Measurements from ENCODE around the gene TMEM240.

TMEM240 gene

GRCh38 chr1:1554926-1555915, 14.8 kb upstream of the TMEM240 start:
- Histone ChIP-seq H3K36me3 (ENCODE audit: insufficient read depth, low read length) (peaks cover 3% of the 10 kb centered on the region), H3K4me3 (ENCODE audit: low read depth in 1 of 2, low read length in 2 of 2) (no peak overlapping the region), H3K9me3 (ENCODE audit: low read length) (no peaks in the 10 kb centered on the region), H3K27me3 (ENCODE audit: control insufficient read depth in 1 of 2, insufficient read depth in 2 of 2, low read length in 2 of 2) (no peaks in the 10 kb centered on the region), H3K27ac (ENCODE audit: low read depth, low read length) (no peak overlapping the region), H3K9ac (ENCODE audit: low read length) (no peak overlapping the region), H3K4me1 (ENCODE audit: insufficient read depth, low read length) (no peaks in the 10 kb centered on the region)

DNA sequence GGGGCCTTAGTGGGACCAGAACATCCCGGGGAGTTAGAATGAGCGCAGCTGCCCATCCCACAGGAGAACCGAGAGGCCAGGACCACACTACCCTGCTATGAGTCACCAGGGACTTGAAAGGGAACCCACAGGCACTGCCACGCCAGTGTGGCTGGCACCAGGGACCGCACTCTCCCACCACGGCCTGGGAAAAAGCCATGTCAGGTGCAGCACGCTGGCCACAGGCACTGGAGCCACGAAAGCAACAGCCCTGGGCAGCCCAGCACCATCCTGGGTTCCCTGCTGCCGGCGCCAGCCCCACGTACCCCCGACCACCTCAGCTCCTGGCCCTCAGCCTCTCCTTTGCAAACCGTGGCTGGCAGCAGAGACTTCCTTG, 14.1 kb upstream of the TMEM240 start:
- Histone ChIP-seq H3K9ac (ENCODE audit: low read length) (no peak overlapping the region), H3K36me3 (ENCODE audit: insufficient read depth, low read length) (no peaks in the 10 kb centered on the region), H3K27ac (ENCODE audit: low read depth, low read length) (no peak overlapping the region), H3K9me3 (ENCODE audit: low read length) (no peaks in the 10 kb centered on the region), H3K27me3 (ENCODE audit: control insufficient read depth in 1 of 2, insufficient read depth in 2 of 2, low read length in 2 of 2) (no peaks in the 10 kb centered on the region), H3K4me1 (ENCODE audit: insufficient read depth, low read length) (no peaks in the 10 kb centered on the region), H3K4me3 (ENCODE audit: low read depth in 1 of 2, low read length in 2 of 2) (no peak overlapping the region)

DNA sequence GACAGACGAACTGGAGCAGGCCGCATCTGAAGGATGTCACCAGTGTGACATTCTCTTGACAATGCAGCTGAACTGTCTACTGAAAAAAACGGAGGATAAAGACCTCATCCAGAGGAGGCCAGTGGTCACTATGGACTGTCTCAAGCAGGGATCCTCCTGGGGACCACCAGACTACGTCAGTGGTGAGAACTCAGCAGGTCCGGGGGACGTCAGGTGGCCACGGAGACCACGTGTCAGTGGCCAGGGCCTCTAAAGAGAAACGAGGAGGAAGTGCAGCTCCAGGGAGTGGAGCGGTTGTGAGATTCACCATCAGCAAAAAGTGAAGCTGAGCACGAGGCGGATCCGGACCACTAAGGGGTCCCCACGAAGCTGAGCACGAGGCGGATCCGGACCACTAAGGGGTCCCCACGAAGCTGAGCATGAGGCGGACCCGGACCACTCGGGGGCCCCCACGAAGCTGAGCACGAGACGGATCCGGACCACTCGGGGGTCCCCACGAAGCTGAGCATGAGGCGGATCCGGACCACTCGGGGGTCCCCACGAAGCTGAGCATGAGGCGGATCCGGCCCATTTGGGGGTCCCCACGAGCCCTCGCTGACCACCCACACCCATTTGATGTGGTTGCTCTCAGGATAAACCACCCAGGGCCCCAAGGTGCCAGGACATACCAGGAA, 13.5 kb upstream of the TMEM240 start:
- H3K27ac ChIP-seq (ENCODE audit: low read depth, low read length), result no peak overlapping the region
- H3K9me3 ChIP-seq (ENCODE audit: low read length), result no peaks in the 10 kb centered on the region
- H3K4me1 ChIP-seq (ENCODE audit: insufficient read depth, low read length), result no peaks in the 10 kb centered on the region
- H3K36me3 ChIP-seq (ENCODE audit: insufficient read depth, low read length), result no peaks in the 10 kb centered on the region
- H3K27me3 ChIP-seq (ENCODE audit: control insufficient read depth in 1 of 2, insufficient read depth in 2 of 2, low read length in 2 of 2), result no peaks in the 10 kb centered on the region
- no peak overlapping the region for H3K4me3 ChIP-seq (ENCODE audit: low read depth in 1 of 2, low read length in 2 of 2)
- H3K9ac ChIP-seq (ENCODE audit: low read length), result no peak overlapping the region

- Histone ChIP-seq H3K27me3 (ENCODE audit: control insufficient read depth in 1 of 2, insufficient read depth in 2 of 2, low read length in 2 of 2) (no peaks in the 10 kb centered on the region), H3K27ac (ENCODE audit: low read depth, low read length) (no peak overlapping the region), H3K9me3 (ENCODE audit: low read length) (no peaks in the 10 kb centered on the region), H3K36me3 (ENCODE audit: insufficient read depth, low read length) (no peaks in the 10 kb centered on the region), H3K9ac (ENCODE audit: low read length) (no peak overlapping the region), H3K4me1 (ENCODE audit: insufficient read depth, low read length) (no peaks in the 10 kb centered on the region), H3K4me3 (ENCODE audit: low read depth in 1 of 2, low read length in 2 of 2) (no peak overlapping the region)
Measured at GRCh38 chr1:1552263-1552639, 11.8 kb upstream of the TMEM240 start.

GRCh38 chr1:1551524-1552262, 11.3 kb upstream of the TMEM240 start:
- H3K36me3 ChIP-seq (ENCODE audit: insufficient read depth, low read length), result no peaks in the 10 kb centered on the region
- no peak overlapping the region for H3K9ac ChIP-seq (ENCODE audit: low read length)
- H3K4me3 ChIP-seq (ENCODE audit: low read depth in 1 of 2, low read length in 2 of 2), result no peak overlapping the region
- no peak overlapping the region for H3K27ac ChIP-seq (ENCODE audit: low read depth, low read length)
- no peaks in the 10 kb centered on the region for H3K4me1 ChIP-seq (ENCODE audit: insufficient read depth, low read length)
- no peaks in the 10 kb centered on the region for H3K27me3 ChIP-seq (ENCODE audit: control insufficient read depth in 1 of 2, insufficient read depth in 2 of 2, low read length in 2 of 2)
- no peaks in the 10 kb centered on the region for H3K9me3 ChIP-seq (ENCODE audit: low read length)

DNA sequence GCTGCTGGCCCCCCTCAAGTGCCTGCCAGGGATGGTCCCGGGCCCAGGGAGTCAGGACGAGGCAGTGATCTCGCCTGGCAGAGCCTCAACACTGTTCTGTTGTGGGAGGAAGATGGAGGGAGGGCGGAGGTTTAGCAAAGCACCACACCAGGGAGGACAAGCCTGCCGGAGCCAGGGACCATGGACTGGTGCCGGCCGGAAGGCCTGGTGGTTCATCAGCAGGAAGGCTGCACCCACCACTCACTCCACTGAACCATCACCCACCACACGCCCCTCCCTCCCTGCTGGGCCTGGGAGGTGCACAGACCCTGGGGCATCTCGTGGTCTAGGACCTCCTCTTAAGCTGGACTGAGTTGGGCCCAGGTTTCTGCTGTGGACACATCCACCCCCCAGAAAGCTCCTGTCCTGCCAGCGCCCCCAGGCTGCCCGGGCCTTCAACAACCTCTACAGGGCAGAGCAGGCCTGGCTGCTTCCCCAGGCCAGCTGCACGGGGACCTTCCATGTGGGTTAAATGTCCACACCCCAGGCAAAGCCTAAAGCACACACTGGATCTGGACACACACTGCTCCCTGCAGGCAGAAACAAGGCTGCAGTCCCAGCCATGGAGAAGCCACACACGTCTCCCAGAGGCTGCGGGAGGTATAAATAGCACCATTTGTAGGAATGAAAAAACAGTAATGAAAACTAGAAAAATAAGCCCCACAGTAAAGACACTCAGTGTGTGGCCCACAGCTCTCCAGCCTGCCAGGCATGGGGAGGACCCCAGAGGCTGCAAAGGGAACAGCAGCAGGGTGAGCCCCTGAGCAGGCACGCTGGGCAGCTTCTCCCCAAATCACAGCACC, 10.4 kb upstream of the TMEM240 start:
- H3K27ac ChIP-seq (ENCODE audit: low read depth, low read length), result no peak overlapping the region
- H3K9me3 ChIP-seq (ENCODE audit: low read length), result no peaks in the 10 kb centered on the region
- no peak overlapping the region for H3K9ac ChIP-seq (ENCODE audit: low read length)
- no peaks in the 10 kb centered on the region for H3K27me3 ChIP-seq (ENCODE audit: control insufficient read depth in 1 of 2, insufficient read depth in 2 of 2, low read length in 2 of 2)
- H3K4me3 ChIP-seq (ENCODE audit: low read depth in 1 of 2, low read length in 2 of 2), result no peak overlapping the region
- no peaks in the 10 kb centered on the region for H3K4me1 ChIP-seq (ENCODE audit: insufficient read depth, low read length)
- H3K36me3 ChIP-seq (ENCODE audit: insufficient read depth, low read length), result no peaks in the 10 kb centered on the region

GRCh38 chr1:1550087-1550486, 9.7 kb upstream of the TMEM240 start:
- Histone ChIP-seq H3K27me3 (ENCODE audit: control insufficient read depth in 1 of 2, insufficient read depth in 2 of 2, low read length in 2 of 2) (no peaks in the 10 kb centered on the region), H3K9me3 (ENCODE audit: low read length) (no peaks in the 10 kb centered on the region), H3K4me1 (ENCODE audit: insufficient read depth, low read length) (no peaks in the 10 kb centered on the region), H3K9ac (ENCODE audit: low read length) (no peak overlapping the region), H3K27ac (ENCODE audit: low read depth, low read length) (no peak overlapping the region), H3K4me3 (ENCODE audit: low read depth in 1 of 2, low read length in 2 of 2) (no peak overlapping the region), H3K36me3 (ENCODE audit: insufficient read depth, low read length) (no peaks in the 10 kb centered on the region)

- Histone ChIP-seq H3K27ac (ENCODE audit: low read depth, low read length) (no peak overlapping the region), H3K27me3 (ENCODE audit: control insufficient read depth in 1 of 2, insufficient read depth in 2 of 2, low read length in 2 of 2) (no peaks in the 10 kb centered on the region), H3K9ac (ENCODE audit: low read length) (no peak overlapping the region), H3K4me1 (ENCODE audit: insufficient read depth, low read length) (no peaks in the 10 kb centered on the region), H3K9me3 (ENCODE audit: low read length) (no peaks in the 10 kb centered on the region), H3K36me3 (ENCODE audit: insufficient read depth, low read length) (no peaks in the 10 kb centered on the region), H3K4me3 (ENCODE audit: low read depth in 1 of 2, low read length in 2 of 2) (no peak overlapping the region)
Measured at GRCh38 chr1:1548591-1548990, 8.2 kb upstream of the TMEM240 start.

DNA sequence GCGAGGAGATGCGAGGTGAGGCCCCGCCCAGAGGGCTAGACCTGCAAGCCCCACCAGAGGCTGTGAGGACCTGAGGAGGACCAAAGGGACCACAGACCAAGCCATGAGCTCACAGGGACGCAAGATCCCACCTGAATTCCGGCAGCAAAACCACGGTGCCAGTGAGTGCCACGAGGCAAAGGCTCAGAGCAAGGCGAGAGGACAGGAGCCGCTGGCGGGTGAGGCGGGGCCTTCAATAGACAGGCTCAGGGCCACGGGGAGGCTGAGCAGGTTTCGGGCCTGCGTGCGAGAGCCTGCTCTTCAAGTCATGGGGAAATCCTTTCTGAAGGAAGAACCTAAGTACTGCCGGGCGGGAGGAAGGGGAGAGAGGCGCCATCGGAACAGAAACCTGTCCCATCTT, 7.1 kb upstream of the TMEM240 start:
- no peaks in the 10 kb centered on the region for H3K4me1 ChIP-seq (ENCODE audit: insufficient read depth, low read length)
- no peaks in the 10 kb centered on the region for H3K36me3 ChIP-seq (ENCODE audit: insufficient read depth, low read length)
- no peaks in the 10 kb centered on the region for H3K9me3 ChIP-seq (ENCODE audit: low read length)
- no peaks in the 10 kb centered on the region for H3K27me3 ChIP-seq (ENCODE audit: control insufficient read depth in 1 of 2, insufficient read depth in 2 of 2, low read length in 2 of 2)
- H3K9ac ChIP-seq (ENCODE audit: low read length), result no peak overlapping the region
- H3K27ac ChIP-seq (ENCODE audit: low read depth, low read length), result no peak overlapping the region
- H3K4me3 ChIP-seq (ENCODE audit: low read depth in 1 of 2, low read length in 2 of 2), result no peak overlapping the region

DNA sequence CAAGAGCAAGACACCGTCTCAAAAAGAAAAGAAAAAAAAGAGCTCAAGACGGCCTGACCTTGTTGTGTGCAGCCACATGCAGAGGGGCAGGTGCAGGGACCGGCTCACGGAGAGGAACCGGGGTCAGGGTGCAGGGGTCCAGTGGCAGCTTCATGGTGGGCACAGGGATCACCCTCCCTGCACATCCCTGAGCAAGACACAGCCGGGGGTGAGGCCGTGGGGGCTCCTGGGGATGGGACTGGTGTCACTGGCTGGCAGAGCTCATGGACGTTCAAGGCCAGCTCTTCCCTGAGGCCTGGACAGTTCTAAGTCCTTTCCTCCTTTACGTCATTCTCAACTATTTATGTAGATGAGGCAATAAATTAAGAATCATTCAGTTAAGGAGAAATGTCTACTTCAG, 6.6 kb upstream of the TMEM240 start:
- no peaks in the 10 kb centered on the region for H3K27me3 ChIP-seq (ENCODE audit: control insufficient read depth in 1 of 2, insufficient read depth in 2 of 2, low read length in 2 of 2)
- H3K4me1 ChIP-seq (ENCODE audit: insufficient read depth, low read length), result no peaks in the 10 kb centered on the region
- no peak overlapping the region for H3K27ac ChIP-seq (ENCODE audit: low read depth, low read length)
- H3K4me3 ChIP-seq (ENCODE audit: low read depth in 1 of 2, low read length in 2 of 2), result no peak overlapping the region
- H3K36me3 ChIP-seq (ENCODE audit: insufficient read depth, low read length), result no peaks in the 10 kb centered on the region
- H3K9ac ChIP-seq (ENCODE audit: low read length), result no peak overlapping the region
- H3K9me3 ChIP-seq (ENCODE audit: low read length), result no peaks in the 10 kb centered on the region
